Measurements from ENCODE around the gene SPA17. TPM values are rescaled to one million over a fixed set of nuclear protein-coding genes. Genes with fewer than 3 reads are reported as not detected.

SPA17 gene
- total RNA-seq, 1 donor from 2014 or later: 13.4 TPM

DNA sequence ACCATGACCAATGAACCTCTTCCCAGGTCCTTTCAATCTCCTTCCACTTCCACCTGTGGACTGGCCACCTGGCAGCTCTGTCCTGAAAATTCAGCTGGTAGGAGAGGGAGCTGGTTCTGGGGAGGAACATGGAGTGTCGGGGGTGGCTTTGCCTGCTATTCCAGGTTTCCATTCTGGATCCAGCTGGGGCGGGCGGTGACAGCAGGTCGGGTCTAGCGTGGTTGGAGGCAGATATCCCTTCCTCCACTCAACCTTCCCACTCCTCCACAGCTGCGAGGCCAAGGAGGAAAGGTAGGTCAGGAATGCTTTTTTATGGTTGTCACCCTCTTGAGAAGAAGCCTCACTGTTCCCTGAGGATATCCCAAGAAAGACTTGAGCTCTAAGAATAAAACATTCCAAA, 69.3 kb downstream of the SPA17 start:
- Mint-ChIP-seq H3K27me3 (peaks cover 96% of the 10 kb centered on the region), H3K9me3 (no peaks in the 10 kb centered on the region), H3K4me1 (ENCODE audit: unreplicated experiment) (peaks cover 29% of the 10 kb centered on the region), H3K4me3 (no peak overlapping the region), H3K36me3 (peaks cover 8% of the 10 kb centered on the region), H3K27ac (no peak overlapping the region)
- TF ChIP-seq, protein P1, sequence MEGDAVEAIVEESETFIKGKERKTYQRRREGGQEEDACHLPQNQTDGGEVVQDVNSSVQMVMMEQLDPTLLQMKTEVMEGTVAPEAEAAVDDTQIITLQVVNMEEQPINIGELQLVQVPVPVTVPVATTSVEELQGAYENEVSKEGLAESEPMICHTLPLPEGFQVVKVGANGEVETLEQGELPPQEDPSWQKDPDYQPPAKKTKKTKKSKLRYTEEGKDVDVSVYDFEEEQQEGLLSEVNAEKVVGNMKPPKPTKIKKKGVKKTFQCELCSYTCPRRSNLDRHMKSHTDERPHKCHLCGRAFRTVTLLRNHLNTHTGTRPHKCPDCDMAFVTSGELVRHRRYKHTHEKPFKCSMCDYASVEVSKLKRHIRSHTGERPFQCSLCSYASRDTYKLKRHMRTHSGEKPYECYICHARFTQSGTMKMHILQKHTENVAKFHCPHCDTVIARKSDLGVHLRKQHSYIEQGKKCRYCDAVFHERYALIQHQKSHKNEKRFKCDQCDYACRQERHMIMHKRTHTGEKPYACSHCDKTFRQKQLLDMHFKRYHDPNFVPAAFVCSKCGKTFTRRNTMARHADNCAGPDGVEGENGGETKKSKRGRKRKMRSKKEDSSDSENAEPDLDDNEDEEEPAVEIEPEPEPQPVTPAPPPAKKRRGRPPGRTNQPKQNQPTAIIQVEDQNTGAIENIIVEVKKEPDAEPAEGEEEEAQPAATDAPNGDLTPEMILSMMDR (conservative IDR thresholded peaks at IDR 0.05): no peak
- DNase-seq (ENCODE audit: extremely low spot score, unreplicated experiment): no peak

DNA sequence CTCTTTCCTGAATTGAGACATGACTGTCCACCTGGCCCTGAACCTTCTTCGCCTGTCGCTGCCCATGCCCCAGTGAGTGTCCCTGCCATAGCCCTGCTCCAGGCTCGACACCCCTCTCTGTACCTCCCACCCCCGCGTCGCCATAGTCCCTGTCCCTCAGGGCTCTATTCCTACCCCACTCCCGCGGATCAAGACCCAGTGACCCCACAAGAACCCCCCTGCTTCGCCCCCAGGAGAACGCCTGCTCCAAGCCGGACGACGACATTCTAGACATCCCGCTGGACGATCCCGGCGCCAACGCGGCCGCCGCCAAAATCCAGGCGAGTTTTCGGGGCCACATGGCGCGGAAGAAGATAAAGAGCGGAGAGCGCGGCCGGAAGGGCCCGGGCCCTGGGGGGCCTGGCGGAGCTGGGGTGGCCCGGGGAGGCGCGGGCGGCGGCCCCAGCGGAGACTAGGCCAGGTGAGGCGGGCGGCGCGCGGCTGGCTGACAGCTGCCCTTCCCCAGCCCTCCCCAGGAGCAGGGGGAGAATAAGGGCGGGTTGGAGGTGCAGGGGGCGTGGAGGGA, 71.6 kb downstream of the SPA17 start:
- no peak for DNase-seq (ENCODE audit: extremely low spot score, unreplicated experiment)

DNA sequence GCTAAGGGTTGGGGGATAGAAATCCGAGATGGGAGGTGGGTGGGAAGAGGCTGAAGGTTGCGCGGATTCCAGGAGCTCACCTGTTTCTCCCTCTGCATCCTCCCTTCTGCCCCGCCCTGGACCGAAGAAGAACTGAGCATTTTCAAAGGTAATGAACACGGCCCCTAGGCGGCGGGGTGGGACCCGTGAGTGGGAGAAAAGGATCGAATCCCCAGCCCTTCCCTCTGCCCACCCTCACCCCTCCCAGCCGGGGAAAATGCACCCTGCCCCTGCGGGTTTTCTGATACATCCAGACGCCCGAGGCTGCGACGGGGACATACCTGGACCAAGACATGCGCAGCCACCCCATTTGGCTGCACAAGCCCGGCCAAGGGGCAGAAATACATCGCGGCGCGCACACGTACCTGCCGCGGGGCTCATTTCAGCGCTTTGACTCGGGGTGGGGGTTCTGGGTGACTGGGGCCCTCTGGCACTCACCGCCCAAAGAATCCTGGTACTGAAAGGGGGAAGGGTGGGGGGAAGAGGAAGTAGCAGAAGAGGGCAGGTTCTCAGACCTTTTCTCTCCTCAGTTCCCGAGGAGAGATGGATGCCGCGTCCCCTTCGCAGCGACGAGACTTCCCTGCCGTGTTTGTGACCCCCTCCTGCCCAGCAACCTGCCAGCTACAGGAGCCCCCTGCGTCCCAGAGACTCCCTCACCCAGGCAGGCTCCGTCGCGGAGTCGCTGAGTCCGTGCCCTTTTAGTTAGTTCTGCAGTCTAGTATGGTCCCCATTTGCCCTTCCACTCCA, 72.3 kb downstream of the SPA17 start:
- TF ChIP-seq, protein P1 (conservative IDR thresholded peaks at IDR 0.05): peak; percentile 58
- Mint-ChIP-seq H3K36me3 (peaks cover 8% of the 10 kb centered on the region), H3K4me3 (peak overlapping the region; percentile 98), H3K9me3 (no peaks in the 10 kb centered on the region), H3K27ac (peak overlapping the region; percentile 91), H3K4me1 (ENCODE audit: unreplicated experiment) (peaks cover 18% of the 10 kb centered on the region), H3K27me3 (peaks cover 99% of the 10 kb centered on the region)
- DNase-seq (ENCODE audit: extremely low spot score, unreplicated experiment): no peak

More for the DNA sequence above, 71.6 kb downstream of the SPA17 start:
- Mint-ChIP-seq H3K9me3 (no peaks in the 10 kb centered on the region), H3K27me3 (peaks cover 99% of the 10 kb centered on the region), H3K36me3 (peaks cover 8% of the 10 kb centered on the region), H3K27ac (no peak overlapping the region), H3K4me1 (ENCODE audit: unreplicated experiment) (peaks cover 25% of the 10 kb centered on the region), H3K4me3 (peak overlapping the region; percentile 98)
- TF ChIP-seq, protein P1 (conservative IDR thresholded peaks at IDR 0.05): no peak

DNA sequence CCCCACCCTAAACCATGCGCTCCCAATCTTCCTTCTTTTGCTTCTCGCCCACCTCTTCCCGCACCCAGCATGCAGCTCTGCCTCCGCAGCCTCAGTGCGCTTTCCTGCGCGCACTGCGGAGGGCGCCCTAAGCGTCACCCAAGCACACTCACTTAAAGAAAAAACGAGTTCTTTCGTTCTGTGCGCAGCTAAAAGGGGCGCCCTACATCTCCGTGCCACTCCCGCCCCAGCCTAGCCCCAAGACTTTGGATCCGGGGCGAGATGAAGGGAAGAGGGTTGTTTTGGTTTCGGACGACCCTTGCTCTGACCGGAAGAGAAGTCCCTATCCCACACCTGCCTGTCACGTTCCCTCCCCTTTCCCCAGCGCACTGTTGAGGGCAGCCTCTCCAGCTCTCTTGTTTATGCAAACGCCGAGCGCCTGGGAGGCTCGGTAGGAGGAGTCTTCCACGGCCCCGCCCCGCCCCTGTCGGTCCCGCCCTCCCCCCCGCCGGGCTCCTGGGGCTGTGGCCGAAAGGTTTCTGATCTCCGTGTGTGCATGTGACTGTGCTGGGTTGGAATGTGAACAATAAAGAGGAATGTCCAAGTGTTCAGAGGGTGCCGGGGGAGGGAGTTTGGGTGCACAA, 73.0 kb downstream of the SPA17 start:
- TF ChIP-seq, protein P1 (conservative IDR thresholded peaks at IDR 0.05): peak; percentile 53
- H3K36me3 Mint-ChIP-seq: peaks cover 8% of the 10 kb centered on the region
- peak overlapping the region; percentile 91 for H3K27ac Mint-ChIP-seq
- H3K4me3 Mint-ChIP-seq: peak overlapping the region; percentile 98
- H3K9me3 Mint-ChIP-seq: no peaks in the 10 kb centered on the region
- no peak for DNase-seq (ENCODE audit: extremely low spot score, unreplicated experiment)
- peaks cover 94% of the 10 kb centered on the region for H3K27me3 Mint-ChIP-seq
- H3K4me1 Mint-ChIP-seq (ENCODE audit: unreplicated experiment): peaks cover 11% of the 10 kb centered on the region

Other genes with a start within 250 kb of the SPA17 start
- gene OR8B4, start 249.0 kb upstream of the SPA17 start, total RNA-seq (ENCODE audit: low replicate concordance): not detected in 2 replicates
- 0.14 TPM in 1 of 2 replicates, not detected in the other for gene OR8B8, start 228.2 kb upstream of the SPA17 start, total RNA-seq (ENCODE audit: low replicate concordance)
- gene OR8B12, start 130.2 kb upstream of the SPA17 start, total RNA-seq (ENCODE audit: low replicate concordance): not detected in 2 replicates
- gene OR8A1, start 103.9 kb upstream of the SPA17 start, total RNA-seq (ENCODE audit: low replicate concordance): 0.10 TPM in 1 of 2 replicates, not detected in the other
- gene PANX3, start 62.5 kb upstream of the SPA17 start, total RNA-seq (ENCODE audit: low replicate concordance): 0.17 TPM in 1 of 2 replicates, not detected in the other
- 29.4 and 41.1 TPM in 2 replicates for gene TBRG1, start 51.0 kb upstream of the SPA17 start, total RNA-seq (ENCODE audit: low replicate concordance)
- 28.8 and 33.9 TPM in 2 replicates for gene SIAE, start 165 bp upstream of the SPA17 start, total RNA-seq (ENCODE audit: low replicate concordance)
- 3.6 and 17.3 TPM in 2 replicates for gene NRGN, start 66.0 kb downstream of the SPA17 start, total RNA-seq (ENCODE audit: low replicate concordance)
- 8.7 and 14.8 TPM in 2 replicates for gene VSIG2, start 78.4 kb downstream of the SPA17 start, total RNA-seq (ENCODE audit: low replicate concordance)
- gene ESAM, start 88.4 kb downstream of the SPA17 start, total RNA-seq (ENCODE audit: low replicate concordance): 3.6 and 3.7 TPM in 2 replicates
- 13.2 and 27.4 TPM in 2 replicates for gene MSANTD2, start 126.5 kb downstream of the SPA17 start, total RNA-seq (ENCODE audit: low replicate concordance)
- 5.5 and 27.4 TPM in 2 replicates for gene ROBO3, start 191.5 kb downstream of the SPA17 start, total RNA-seq (ENCODE audit: low replicate concordance)
- gene ROBO4, start 224.0 kb downstream of the SPA17 start, total RNA-seq (ENCODE audit: low replicate concordance): not detected in 2 replicates
- not detected in 2 replicates for gene HEPN1, start 245.3 kb downstream of the SPA17 start, total RNA-seq (ENCODE audit: low replicate concordance)

Measured in type B pancreatic cell (in vitro differentiated cells).